ENCODE measurements around the gene SPATA31A5.
"Not testable (repeated sequence)": the region's sequence is repeated elsewhere in the genome, so short reads cannot be mapped to it uniquely, and the experiment has no call there.

The SPATA31A5 gene

DNA sequence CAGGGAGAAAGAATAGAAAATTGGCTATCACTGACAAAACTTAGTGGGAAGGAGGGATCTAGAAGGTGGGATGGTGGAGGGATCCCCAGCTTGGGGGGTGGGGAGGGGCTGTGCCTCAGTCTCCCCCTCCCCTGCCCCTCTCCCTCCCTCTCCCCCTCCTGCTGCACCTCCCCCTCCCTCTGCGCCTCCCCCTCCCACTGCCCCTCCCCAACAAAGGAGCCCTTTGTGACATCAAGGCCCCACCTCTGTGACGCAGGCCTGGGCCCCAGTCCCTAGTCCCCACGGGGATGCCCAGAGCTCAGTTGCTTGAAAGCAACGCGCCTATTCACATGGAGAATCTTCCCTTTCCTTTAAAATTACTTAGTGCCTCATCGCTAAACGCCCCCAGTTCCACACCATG is at the start of gene SPATA31A5:
SPATA31A5 (plus strand) TSS at position 301 of the 400 bp plus-strand sequence; CDS start at position 330, 29 bp downstream.
- DNase-seq (ENCODE audit: low read depth), result not testable (repeated sequence)

DNA sequence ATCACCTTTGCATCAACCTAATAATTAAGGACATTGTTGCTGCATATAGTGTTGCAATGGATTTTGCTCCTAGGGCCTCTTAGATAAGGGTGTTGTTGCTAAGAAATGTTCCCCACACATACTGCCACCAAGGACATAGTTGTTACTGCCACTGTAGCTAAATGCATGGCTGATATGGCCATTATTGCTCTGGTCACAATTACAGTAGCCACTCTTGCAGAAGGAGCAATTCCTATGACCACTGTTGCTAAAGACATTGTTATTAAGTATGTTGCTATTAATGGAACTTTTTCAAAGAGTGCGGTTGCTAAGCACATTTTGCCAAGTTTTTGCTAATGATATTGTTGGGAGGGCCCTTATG is 48.8 kb downstream of the SPATA31A5 start:
- not testable (repeated sequence) for DNase-seq (ENCODE audit: low read depth)

DNA sequence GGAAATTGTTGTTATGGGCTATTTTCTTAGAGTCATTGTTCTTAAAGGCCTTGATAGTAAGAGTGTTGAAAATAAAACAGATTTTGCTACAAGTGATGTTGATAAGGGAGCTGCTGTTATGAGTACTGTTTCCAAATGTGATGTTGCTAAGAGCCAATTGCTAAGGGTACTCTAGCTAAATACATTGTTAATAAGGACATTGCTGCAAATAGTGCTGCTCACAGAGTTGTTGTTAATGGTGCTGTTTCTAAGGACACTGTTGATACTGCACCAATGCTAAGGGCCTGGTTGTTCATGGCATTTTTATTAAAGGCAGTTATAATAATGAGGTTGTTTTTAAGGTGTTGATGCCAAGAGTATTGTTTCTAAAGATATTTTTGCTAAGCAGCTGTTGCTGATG is 52.2 kb downstream of the SPATA31A5 start:
- not testable (repeated sequence) for DNase-seq (ENCODE audit: low read depth)
